Heart left ventricle (tissue), 13 donors: ENCODE results near the gene CDK6.

Experiments used
- CTCF ChIP-seq, 12 donors: fragments of 200-600 bp; sonication (generic) in 4 of 12; IDR thresholded peaks; one replicate each; pipeline versions ENCODE4 v1.5.0 to v1.8.0; 2018 to 2022; ENCODE audit warnings: antibody characterized with exemption in 12 of 12, mild to moderate bottlenecking in 5 of 12
- POLR2A ChIP-seq, 2 donors: fragments of 450-650 bp; IDR thresholded peaks; one replicate each; pipeline ENCODE4 v1.6.1; 2017; ENCODE audit warnings: antibody characterized with exemption in 2 of 2, mild to moderate bottlenecking in 2 of 2, moderate library complexity in 2 of 2
- donor health status: ischemic (EF 13 %, LVEDD 7.1; RV severe dilation, severe dysfunction).
- donor health status: DM: no; HTN: yes; CAD: no.
- donor health status: DM: no; HTN: no; CAD: no.
- donor health status: ischemic (EF 25% LVEDD 6.9; RV normal size, moderate dysfunction).
- donor health status: ischemic (EF 25% LVEDD 5.7; RV mildly dilated, moderate dysfunction).
- donor health status: ischemic (EF 35%, LVEDD 5.7; RV mildly dilated, moderate dysfunction).
- donor health status: nonischemic (EF 11% LVEDD 7.7; RV severe dilation, severe dysfunction).
- donor health status: DM: yes; HTN: yes; CAD: no.
- donor health status: PGD.
- donor health status: ischemic (EF 29% LVEDD 5.4; RV normal size, mild dysfunction).
- donor health status: nonischemic (EF 23%, LVEDD 6.1; RV moderate dilation, normal function).

- no peak for TF ChIP-seq POLR2A (IDR thresholded peaks at IDR 0.05)
- no peak for TF ChIP-seq CTCF (IDR thresholded peaks at IDR 0.05)
These were observed 27.7 kb downstream of the CDK6 start for GRCh38 chr7:92808635-92809034.
